NB4 (cell line): Measurements from ENCODE around the gene ZNRF3.

Experiments used
- POLR2A ChIP-seq: IDR thresholded peaks from 2 replicates; pipeline ENCODE4 v1.6.1; 2011; ENCODE audit warnings: mild to moderate bottlenecking; ENCODE audit not compliant: insufficient read length; ENCODE audit errors: extremely low read depth
- TF ChIP-seq, protein P1 (sequence below): IDR thresholded peaks from one replicate; pipeline ENCODE4 v1.5.1; 2012; ENCODE audit warnings: low read depth, low read length
- TF ChIP-seq, protein P2 (sequence below): IDR thresholded peaks from 2 replicates; pipeline ENCODE4 v1.6.1; 2011; ENCODE audit warnings: low read depth, low read length

DNA sequence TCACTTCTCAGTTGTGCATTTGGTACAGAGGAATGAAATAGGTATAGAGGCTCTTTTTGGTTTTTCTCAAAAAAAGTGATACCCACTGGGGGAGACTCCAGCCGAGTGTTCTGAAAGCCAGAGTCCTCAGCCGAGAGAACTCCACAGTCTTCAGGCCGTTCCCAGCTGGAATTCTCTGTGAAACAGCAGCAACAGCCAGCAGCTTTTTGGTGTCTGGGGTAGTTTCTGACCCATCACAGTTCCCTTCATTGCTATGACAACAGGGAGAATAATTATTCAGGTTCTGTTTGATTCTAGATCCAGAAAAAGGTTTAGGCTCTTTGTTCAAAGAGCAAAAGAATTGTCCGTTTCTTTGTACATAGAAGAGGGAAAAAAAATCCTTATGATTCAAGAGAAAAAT, 93.7 kb downstream of the ZNRF3 start:
- TF ChIP-seq POLR2A: no peak
- TF ChIP-seq, protein P1, sequence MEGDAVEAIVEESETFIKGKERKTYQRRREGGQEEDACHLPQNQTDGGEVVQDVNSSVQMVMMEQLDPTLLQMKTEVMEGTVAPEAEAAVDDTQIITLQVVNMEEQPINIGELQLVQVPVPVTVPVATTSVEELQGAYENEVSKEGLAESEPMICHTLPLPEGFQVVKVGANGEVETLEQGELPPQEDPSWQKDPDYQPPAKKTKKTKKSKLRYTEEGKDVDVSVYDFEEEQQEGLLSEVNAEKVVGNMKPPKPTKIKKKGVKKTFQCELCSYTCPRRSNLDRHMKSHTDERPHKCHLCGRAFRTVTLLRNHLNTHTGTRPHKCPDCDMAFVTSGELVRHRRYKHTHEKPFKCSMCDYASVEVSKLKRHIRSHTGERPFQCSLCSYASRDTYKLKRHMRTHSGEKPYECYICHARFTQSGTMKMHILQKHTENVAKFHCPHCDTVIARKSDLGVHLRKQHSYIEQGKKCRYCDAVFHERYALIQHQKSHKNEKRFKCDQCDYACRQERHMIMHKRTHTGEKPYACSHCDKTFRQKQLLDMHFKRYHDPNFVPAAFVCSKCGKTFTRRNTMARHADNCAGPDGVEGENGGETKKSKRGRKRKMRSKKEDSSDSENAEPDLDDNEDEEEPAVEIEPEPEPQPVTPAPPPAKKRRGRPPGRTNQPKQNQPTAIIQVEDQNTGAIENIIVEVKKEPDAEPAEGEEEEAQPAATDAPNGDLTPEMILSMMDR: no peak
- TF ChIP-seq, protein P2, sequence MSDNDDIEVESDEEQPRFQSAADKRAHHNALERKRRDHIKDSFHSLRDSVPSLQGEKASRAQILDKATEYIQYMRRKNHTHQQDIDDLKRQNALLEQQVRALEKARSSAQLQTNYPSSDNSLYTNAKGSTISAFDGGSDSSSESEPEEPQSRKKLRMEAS: no peak
